IPS-18a (cell line): ENCODE measurements around the gene SLC25A20.
"Not testable (repeated sequence)": the region's sequence is repeated elsewhere in the genome, so short reads cannot be mapped to it uniquely, and the experiment has no call there.

Source experiments
- H3K27ac ChIP-seq: one replicate; pipeline ENCODE4 v1.5.1; 2013; ENCODE audit warnings: low read length
- H3K27me3 ChIP-seq: one replicate; pipeline ENCODE4 v1.6.1; 2013; ENCODE audit warnings: mild to moderate bottlenecking, low read length; ENCODE audit not compliant: control insufficient read depth, insufficient read depth
- H3K36me3 ChIP-seq: one replicate; pipeline ENCODE4 v1.6.1; 2013; ENCODE audit warnings: low read depth, low read length; ENCODE audit not compliant: control insufficient read depth
- H3K4me1 ChIP-seq: one replicate; pipeline ENCODE4 v1.6.1; 2013; ENCODE audit warnings: low read depth, low read length; ENCODE audit not compliant: control insufficient read depth
- H3K4me3 ChIP-seq: one replicate; pipeline ENCODE4 v1.5.1; 2013; ENCODE audit warnings: low read length
- H3K9ac ChIP-seq: one replicate; pipeline ENCODE4 v1.6.1; 2013; ENCODE audit warnings: mild to moderate bottlenecking, low read length, moderate library complexity
- H3K9me3 ChIP-seq: one replicate; pipeline ENCODE4 v1.6.1; 2013; ENCODE audit warnings: low read depth, low read length; ENCODE audit not compliant: control insufficient read depth

The SLC25A20 gene

DNA sequence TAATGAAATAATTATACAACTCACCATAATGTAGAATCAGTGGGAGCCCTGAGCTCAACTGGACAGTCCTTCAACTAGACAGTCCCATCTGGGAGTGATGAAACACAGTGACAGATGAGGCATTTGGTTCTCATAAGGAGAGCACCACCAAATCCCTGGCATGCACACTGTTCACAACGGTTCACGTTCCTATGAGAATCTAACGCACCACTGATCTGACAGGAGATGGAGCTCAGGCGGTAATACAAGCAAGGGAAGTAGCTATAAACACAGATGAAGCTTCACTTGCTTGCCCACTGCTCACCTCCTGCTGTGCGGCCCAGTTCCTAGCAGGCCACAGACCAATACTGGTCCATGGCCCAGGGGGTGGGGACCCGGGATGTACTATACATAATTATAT is 68.0 kb downstream of the SLC25A20 start:
- H3K9me3 ChIP-seq: no peaks in the 10 kb centered on the region
- H3K27ac ChIP-seq: no peak overlapping the region
- H3K27me3 ChIP-seq: no peaks in the 10 kb centered on the region
- H3K4me1 ChIP-seq: no peaks in the 10 kb centered on the region
- H3K4me3 ChIP-seq: no peak overlapping the region
- no peak overlapping the region for H3K9ac ChIP-seq
- H3K36me3 ChIP-seq: no peaks in the 10 kb centered on the region

DNA sequence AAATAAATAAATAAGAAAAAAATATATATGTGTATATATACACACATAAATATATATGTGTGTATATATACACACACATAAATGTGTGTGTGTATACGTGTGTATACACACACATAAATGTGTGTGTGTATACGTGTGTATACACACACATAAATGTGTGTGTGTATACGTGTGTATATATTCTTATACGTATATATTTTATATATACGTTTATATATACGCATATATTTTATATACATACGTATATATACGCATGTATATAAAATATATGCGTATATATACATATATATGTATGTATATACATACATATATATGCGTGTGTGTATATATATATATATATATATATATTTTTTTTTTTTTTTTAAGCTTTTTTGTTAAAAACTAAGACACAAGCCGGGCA is 69.2 kb downstream of the SLC25A20 start:
- not testable (repeated sequence) for H3K27ac ChIP-seq, H3K9ac ChIP-seq, H3K4me3 ChIP-seq, H3K27me3 ChIP-seq, H3K36me3 ChIP-seq, H3K4me1 ChIP-seq, H3K9me3 ChIP-seq

DNA sequence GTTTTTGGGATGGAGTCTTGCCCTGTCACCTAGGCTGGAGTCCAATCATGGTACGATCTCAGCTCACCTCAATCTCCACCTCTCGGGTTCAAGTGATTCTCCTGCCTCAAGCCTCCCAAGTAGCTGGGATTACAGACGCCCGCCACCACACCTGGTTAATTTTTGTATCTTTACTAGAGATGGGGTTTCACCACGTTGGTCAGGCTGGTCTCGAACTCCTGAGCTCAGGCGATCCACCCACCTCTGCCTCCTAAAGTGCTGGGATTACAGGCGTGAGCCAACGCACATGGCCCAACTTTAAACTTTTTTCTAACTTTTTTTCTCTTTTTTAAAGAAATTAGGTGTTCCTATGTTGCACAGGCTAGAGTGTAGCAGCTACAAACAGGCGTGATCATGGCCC is 70.8 kb downstream of the SLC25A20 start:
- not testable (repeated sequence) for H3K36me3 ChIP-seq, H3K4me3 ChIP-seq, H3K27me3 ChIP-seq, H3K9me3 ChIP-seq, H3K4me1 ChIP-seq, H3K9ac ChIP-seq, H3K27ac ChIP-seq

DNA sequence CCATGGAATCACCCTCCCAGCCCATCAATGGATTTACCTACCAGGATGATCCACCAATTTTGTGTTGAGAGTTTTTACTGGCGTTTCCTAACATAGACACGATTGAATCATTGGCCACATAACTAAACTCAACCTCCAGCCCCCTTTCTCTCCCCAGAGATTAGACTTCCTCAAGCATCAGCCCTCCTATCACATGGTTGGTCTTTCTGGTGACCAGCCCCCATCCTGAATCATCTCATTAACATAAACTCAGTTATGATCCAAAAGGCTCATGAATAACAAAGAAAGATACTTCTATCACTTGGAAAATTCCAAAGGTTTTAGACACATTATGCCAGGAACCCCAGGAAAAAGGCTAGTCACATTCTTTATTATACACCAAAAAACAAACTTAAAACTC is 72.2 kb downstream of the SLC25A20 start:
- H3K27me3 ChIP-seq: no peaks in the 10 kb centered on the region
- no peak overlapping the region for H3K4me3 ChIP-seq
- H3K9me3 ChIP-seq: no peaks in the 10 kb centered on the region
- no peaks in the 10 kb centered on the region for H3K4me1 ChIP-seq
- no peak overlapping the region for H3K27ac ChIP-seq
- H3K9ac ChIP-seq: no peak overlapping the region
- H3K36me3 ChIP-seq: no peaks in the 10 kb centered on the region

DNA sequence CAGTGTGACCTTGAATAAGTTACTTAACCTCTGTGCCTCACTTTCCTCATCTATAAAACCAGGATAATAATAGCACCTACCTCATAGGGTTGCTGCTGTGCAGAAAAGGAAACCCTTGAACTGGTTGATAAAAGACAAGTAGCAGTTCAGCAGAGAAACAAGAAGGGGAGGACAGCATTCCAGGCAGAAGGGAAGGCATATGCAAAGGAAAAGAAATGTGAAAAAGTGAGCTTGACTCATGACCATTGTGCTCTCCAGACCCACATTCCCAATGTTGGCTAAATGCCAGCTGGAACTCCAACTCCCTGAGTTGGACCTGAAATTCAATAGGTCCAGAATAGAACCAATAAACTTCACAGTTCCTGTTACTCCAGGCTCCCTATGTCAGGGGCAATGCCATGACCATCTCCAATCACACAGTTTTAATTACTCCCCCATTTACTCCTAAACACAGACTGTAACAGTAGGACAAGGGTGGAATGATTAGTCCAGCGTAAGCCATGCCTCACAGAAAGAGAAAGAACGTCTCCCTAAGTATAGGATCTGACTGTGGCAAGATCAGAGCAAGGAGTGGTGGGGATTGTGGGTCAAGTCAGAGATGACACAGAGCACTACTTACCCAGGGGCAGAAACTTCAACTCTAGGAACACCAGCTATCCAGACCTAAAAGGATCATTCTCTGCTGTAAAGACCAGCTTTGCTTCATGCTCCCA is 77.9 kb downstream of the SLC25A20 start:
- Histone ChIP-seq H3K4me3 (no peak overlapping the region), H3K4me1 (no peaks in the 10 kb centered on the region), H3K9me3 (no peaks in the 10 kb centered on the region), H3K9ac (no peak overlapping the region), H3K27ac (no peak overlapping the region), H3K36me3 (no peaks in the 10 kb centered on the region), H3K27me3 (no peaks in the 10 kb centered on the region)

DNA sequence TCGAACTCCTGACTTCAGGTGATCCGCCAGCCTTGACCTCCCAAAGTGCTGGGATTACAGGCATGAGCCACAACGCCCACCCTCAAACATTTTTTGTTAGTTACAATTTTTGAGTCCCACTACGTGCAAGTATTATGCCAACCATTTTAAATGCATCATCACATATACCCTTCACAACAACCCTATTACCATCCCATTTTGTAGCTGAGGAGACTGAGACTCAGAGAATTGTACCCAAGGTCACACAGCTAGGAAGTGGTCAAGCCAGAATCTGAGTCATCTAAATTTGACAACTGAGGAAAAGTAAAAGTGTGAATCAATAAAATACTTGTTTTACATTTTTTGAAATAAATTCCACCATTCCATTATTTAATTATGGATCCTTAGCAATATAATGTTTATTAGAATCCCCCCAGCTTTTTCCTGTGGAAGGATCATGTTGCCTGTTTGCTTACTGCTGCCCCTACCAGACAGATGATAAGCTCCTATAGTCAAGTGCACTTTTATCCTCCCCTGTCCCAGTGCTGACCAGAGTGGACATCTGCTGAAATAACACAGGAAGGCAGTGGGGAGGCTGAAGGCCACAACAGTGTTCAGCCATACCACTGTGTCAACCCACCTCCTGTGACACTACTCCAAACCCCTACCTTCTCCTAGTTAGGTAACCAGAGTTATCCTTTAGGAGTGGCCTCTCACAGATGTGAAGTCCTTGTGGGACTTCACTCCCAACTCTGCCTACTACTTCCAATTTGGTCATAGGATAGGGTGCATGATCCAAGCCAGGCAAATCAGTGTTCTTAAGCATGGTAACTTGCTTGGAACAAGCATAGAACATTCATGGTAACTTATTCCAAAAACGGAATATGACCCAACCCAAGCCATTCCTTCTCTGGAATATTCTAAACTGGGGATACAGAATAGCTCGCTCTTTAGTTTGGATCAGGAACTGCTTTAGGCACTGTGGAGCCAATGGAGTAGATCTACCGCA is 79.2 kb downstream of the SLC25A20 start:
- Histone ChIP-seq H3K9me3 (no peaks in the 10 kb centered on the region), H3K4me1 (no peaks in the 10 kb centered on the region)

DNA sequence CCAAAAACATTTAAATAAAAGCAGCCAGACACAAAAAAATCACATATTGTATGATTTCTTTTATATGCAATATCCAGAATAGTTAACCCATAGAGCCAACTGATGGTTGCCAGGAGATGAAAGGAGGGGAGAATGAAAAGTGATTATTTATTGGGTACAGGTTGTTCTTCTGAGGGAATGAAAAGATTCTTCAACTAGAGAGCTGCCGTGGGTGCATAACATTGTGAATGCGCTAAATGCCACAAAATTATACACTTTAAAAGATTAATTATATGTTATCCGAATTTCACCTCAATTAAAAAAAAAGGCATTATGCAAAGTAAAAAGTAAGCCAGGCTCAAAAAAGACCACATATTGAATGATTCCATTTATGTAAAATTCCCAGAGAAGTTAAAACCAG is 87.2 kb downstream of the SLC25A20 start:
- Histone ChIP-seq H3K9ac (no peak overlapping the region), H3K27me3 (no peaks in the 10 kb centered on the region), H3K36me3 (no peaks in the 10 kb centered on the region), H3K4me3 (no peak overlapping the region), H3K4me1 (no peaks in the 10 kb centered on the region), H3K27ac (no peak overlapping the region), H3K9me3 (no peaks in the 10 kb centered on the region)

More for the DNA sequence above, 79.2 kb downstream of the SLC25A20 start:
- Histone ChIP-seq H3K4me3 (no peak overlapping the region), H3K27me3 (no peaks in the 10 kb centered on the region), H3K36me3 (no peaks in the 10 kb centered on the region), H3K9ac (no peak overlapping the region), H3K27ac (no peak overlapping the region)
